ENCODE results near the gene UST.

Gene UST, protein sequence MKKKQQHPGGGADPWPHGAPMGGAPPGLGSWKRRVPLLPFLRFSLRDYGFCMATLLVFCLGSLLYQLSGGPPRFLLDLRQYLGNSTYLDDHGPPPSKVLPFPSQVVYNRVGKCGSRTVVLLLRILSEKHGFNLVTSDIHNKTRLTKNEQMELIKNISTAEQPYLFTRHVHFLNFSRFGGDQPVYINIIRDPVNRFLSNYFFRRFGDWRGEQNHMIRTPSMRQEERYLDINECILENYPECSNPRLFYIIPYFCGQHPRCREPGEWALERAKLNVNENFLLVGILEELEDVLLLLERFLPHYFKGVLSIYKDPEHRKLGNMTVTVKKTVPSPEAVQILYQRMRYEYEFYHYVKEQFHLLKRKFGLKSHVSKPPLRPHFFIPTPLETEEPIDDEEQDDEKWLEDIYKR

GRCh38 chr6:148746363-148747144, at the start of gene UST:
Gene UST (plus strand): TSS chr6:148747030. CDS start chr6:148747431, 401 bp downstream.
- DNase-seq (ENCODE audit: low spot score) = peak; percentile 63

DNA sequence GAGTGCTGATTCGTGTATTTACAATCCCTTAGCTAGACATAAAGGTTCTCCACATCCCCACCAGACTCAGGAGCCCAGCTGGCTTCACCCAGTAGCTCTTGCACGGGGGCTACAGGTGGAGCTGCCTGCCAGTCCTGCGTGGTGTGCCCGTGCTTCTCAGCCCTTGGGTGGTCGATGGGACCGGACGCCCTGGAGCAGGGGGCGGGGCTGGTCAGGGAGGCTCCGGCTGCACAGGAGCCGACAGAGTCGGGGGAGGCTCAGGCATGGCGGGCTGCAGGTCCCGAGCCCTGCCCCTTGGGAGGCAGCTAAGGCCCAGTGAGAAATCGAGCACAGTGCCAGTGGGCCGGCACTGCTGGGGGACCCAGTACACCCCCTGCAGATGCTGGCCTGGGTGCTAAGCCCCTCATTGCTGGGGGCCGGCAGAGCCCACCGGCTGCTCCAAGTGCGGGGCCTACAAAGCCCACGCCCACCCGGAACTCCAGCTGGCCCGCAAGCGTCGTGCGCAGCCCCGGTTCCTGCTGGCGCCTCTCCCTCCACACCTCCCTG, 48.9 kb upstream of the UST start:
- no peak for DNase-seq (ENCODE audit: low spot score)

GRCh38 chr6:148698671-148699180, 48.1 kb upstream of the UST start:
- DNase-seq (ENCODE audit: low spot score) = no peak

GRCh38 chr6:148700047-148700715, 46.6 kb upstream of the UST start:
- no peak for DNase-seq (ENCODE audit: low spot score)

DNA sequence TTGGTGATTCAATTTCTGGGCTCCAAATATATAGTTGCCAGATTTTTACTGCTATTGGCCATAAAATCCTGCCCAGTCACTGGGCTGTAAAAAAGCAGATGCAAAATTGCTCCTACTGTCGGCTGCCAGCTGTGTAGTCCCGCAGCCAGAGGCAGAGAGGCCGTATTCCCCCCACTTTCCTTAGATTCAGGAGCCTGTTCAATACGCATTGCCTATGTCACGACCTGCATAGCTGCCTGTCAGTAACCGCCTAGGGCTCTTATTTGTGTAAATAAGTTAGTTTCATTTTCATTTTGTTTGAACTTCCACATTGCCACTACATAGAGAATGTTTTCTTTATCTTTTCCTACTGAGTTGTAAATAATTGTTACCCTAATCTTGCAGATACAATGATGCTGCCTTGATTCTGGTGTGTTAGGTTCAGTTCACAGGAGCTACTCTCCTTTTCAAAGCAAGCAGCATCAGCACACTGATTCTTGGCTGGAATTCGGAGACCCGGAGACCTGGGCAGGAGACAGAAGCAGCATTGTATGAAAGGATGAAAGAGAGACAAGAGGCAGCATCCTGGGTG, 46.0 kb upstream of the UST start:
- peak; percentile 6 for DNase-seq (ENCODE audit: low spot score)

DNA sequence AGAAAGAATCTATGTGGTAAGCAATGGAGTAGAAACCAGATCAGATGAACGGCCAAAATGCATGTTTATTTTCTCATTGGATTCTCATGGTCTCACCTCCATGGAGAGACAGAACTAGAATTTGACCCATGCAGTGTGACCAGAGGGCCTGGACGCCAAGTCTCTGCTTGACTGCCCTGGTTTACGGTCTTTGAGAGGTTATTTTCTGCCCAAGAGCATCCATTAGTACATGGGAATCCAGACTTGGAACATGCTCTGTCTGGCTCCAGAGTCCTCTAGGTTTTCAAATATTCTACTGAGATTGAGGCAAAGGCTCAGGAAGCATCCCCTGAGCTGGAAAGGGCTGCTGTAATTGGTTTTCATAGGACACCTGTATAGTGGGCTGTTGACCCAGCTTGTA, 45.5 kb upstream of the UST start:
- no peak for DNase-seq (ENCODE audit: low spot score)

DNA sequence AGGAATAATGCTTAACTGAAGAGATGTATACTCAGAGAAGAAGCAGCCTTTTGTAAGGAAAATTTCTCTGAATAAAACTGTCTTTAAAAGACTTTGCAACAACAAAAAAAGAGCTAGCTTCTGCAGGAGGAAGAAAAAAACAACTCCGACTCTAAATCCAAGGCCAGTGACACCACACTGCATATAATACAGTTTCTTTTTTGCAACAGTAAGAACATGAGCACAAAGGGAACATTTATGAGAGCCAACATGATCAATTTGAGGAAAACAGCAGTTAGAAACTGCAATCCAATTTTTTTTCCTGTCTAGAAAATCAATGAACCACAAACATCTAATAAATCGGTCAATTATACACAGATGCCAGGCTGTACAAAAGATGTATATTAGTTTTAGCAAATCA, 42.9 kb upstream of the UST start:
- DNase-seq (ENCODE audit: low spot score) = no peak

DNA sequence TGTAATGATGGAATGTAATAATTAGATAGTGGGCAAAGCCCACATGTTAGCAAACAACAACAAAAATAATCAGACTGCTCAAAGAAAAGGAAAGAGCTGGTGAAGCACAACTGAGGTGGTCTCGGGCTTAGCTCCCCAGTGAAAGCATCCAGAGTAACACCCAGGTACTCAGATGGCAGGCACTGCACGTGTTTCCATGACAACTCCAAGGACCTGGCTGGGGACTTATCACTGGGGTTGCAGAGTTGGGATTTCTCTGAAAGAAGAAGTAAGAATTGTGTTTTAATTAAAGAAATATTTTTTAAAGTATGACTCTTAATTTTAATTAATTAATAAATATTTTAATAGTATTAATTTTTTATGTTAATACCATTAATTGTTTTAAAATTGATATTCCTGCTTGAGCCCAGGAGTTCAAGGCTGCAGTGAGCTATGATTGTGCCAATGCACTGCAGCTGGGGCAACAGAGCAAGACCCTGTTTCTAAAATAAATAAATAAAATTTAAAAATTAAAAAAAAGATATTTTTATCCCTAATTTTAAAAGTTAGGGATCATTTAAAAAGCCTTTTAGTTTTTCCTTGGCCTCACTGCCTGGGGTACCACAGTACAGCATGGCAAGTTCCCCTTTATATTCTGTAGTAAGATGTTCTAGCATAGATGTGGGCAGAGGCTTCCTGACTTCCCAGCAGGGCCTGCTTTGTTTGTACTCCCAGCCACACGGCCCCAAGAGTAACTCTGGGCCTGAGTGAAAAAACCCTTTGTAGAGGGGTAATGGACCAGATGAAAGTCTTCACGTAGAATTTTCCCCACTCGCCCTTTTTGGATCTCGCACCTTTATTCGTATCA, 42.2 kb upstream of the UST start:
- no peak for DNase-seq (ENCODE audit: low spot score)

- DNase-seq (ENCODE audit: low spot score) = no peak
Observed at GRCh38 chr6:148708707-148709106, 38.1 kb upstream of the UST start.

- DNase-seq (ENCODE audit: low spot score) = no peak
Observed at GRCh38 chr6:148709577-148709976, 37.3 kb upstream of the UST start.

DNA sequence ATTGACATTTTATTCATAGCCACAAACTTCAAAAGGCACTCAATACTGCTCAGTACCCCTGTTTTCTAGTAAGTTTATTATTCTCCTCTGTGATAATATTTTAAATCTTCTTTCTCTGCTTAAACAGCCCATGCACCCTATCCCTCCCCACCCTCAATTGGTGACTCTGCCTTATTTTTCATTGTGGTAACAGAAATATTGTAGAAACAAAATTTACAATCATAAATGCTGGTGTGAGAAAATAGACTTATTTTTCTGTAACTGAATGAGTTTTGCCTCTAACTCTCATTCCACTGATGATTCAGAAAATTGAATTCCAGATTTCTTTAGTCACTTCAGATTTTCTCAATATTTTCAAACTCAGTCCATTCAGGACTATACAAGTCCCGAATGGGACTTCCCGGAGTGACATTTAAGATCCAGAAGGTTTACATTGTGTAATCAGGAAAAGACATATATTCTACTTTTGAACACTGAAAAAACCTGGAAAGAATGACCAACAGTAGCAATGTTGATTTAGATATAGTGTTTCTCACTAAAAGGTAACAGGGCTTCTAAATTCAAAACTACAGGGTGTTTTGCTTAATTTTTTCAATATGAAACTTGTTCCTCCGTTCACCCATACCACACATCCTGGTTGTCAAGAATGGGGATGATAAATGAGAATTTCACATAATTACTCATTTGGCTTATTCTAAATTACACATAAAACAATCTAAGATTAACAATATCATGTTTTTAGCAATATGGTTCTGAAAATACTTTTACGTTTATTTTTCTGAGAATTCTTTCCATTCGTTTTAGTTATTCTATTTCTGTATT, 34.8 kb upstream of the UST start:
- DNase-seq (ENCODE audit: low spot score) = no peak

DNA sequence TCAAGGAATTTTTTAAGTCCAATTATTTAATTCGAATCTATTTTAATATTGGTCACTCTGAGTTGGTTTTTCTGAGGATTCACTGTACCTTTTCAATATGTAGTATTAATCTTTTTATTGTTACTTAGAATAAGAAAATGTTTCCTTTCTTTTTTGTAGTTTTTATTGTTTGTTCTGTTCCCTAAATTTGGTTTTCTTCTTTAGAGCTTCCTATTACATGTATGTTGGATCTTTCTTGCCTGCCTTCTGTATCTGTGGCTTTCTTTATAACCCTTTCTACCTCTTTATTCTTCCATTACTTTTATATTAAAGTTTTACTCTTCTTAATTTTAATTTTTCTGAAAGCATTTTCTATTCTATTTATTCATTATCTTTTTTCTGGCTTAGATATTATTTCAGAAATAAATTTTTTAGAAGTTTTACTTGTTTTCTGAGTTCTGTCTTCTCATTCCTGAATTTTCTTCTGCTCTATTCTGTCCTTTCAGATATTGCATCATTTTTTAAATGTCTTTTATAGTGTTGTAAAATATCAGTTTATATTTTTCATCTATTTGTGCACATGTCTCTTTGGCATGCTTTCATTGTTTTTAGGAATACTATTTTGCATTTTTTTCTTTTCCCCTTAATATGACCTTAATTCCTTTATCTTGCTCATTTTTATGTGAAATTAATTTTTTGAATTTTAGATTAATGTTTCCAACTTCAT, 33.6 kb upstream of the UST start:
- no peak for DNase-seq (ENCODE audit: low spot score)

DNA sequence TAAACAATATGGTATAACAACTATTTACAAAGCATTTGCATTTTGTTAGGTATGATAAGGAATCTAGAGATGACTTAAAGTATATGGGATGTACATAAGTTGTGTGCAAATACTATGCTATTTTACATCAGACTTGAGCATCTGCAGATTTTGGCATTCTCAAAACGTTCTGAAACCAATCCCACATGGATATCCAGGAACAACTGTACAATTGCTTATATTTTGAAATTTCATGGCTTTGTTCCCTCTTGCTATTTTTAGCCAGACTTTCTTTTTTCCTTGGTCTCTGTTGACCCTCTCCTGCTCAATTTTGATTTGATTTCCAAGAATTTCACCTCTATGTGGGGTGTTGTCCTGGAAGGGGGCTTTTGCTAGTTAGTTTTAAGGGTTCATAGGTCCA, 32.9 kb upstream of the UST start:
- DNase-seq (ENCODE audit: low spot score) = no peak

- no peak for DNase-seq (ENCODE audit: low spot score)
Observed at GRCh38 chr6:148716811-148717210, 30.0 kb upstream of the UST start.

GRCh38 chr6:148720406-148720805, 26.4 kb upstream of the UST start:
- no peak for DNase-seq (ENCODE audit: low spot score)

GRCh38 chr6:148720897-148721296, 25.9 kb upstream of the UST start:
- no peak for DNase-seq (ENCODE audit: low spot score)

GRCh38 chr6:148723484-148723883, 23.3 kb upstream of the UST start:
- DNase-seq (ENCODE audit: low spot score) = no peak

GRCh38 chr6:148724428-148724827, 22.4 kb upstream of the UST start:
- DNase-seq (ENCODE audit: low spot score) = no peak

- DNase-seq (ENCODE audit: low spot score) = no peak
Observed at GRCh38 chr6:148727104-148727503, 19.7 kb upstream of the UST start.
